ENCODE measurements around the gene SLC16A7.

The SLC16A7 gene

DNA sequence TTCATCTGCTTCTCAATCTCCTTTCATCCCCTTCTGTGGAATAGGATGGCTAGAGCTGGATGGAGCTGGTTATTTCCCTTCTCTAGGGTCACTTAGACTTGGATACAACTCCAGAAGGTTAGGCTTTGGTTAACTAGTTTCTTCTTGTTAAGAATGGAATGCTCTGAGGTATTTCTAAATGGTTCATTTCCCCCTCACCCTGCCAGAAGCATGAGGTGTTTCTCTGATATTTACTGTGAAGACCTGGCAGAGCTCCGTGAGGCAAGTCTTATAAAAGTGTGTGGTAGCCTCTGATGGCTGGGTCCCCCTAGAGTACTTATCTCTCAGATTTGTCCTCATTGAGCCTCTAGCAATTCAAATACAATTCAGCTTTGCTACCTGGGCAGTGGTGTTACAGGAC, 207.9 kb downstream of the SLC16A7 start:
- DNase-seq (ENCODE audit: insufficient read length, low spot score) (no peak), FAIRE-seq (no peak)
- TF ChIP-seq, protein P1, sequence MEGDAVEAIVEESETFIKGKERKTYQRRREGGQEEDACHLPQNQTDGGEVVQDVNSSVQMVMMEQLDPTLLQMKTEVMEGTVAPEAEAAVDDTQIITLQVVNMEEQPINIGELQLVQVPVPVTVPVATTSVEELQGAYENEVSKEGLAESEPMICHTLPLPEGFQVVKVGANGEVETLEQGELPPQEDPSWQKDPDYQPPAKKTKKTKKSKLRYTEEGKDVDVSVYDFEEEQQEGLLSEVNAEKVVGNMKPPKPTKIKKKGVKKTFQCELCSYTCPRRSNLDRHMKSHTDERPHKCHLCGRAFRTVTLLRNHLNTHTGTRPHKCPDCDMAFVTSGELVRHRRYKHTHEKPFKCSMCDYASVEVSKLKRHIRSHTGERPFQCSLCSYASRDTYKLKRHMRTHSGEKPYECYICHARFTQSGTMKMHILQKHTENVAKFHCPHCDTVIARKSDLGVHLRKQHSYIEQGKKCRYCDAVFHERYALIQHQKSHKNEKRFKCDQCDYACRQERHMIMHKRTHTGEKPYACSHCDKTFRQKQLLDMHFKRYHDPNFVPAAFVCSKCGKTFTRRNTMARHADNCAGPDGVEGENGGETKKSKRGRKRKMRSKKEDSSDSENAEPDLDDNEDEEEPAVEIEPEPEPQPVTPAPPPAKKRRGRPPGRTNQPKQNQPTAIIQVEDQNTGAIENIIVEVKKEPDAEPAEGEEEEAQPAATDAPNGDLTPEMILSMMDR (IDR thresholded peaks at IDR 0.05; ENCODE audit: insufficient read depth, missing control alignments) = no peak

DNA sequence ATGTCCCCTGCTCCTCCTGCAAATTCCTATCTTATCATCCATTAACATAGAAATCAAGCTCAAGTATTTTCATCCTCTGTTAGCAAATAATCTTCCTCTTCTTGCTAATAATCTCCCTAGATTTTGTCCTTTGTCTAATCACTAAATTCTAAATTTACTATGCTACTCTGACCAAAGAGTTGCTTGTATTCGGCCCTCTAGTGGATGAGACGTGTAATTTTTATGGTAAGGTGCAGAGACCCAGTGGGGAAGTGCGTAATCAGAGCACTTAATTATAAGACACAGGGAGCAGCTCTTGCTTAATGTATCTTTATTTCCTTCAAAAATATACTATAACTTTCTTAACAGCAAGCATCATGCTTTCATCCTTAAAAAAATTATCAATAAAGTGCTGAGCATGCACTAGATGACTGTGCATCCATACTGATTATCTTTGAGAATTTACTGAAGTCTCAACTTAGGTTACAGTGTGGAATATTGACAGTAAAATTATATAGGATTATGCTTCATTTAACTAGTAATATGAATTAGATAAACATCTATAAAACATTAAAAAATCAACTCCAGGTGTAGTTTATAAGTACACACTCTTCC, 212.6 kb downstream of the SLC16A7 start:
- FAIRE-seq = no peak
- DNase-seq (ENCODE audit: insufficient read length, low spot score) = no peak

DNA sequence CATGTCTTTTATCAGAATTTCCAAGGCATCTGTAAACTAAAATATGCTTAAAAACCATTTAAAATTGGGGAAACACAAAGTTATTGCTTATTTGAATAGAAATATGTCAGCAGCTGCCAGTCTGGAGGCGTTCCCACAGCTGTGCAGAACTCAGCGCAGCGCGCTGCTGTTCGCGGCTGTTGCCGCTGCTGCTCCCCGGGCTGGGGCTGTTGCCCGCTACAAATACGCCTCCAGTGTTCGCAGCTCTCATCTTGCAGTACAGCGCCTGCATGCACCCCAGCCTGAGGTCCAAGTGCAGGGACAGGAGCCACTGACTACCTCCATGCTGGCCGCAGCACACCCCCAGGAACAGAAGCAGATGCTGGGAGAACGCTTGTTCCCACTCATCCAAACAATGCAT, 216.2 kb downstream of the SLC16A7 start:
- TF ChIP-seq, protein P1 (IDR thresholded peaks at IDR 0.05; ENCODE audit: insufficient read depth, missing control alignments) = no peak
- no peak for DNase-seq (ENCODE audit: insufficient read length, low spot score)
- no peak for FAIRE-seq

More for the DNA sequence above, 212.6 kb downstream of the SLC16A7 start:
- TF ChIP-seq, protein P1 (IDR thresholded peaks at IDR 0.05; ENCODE audit: insufficient read depth, missing control alignments) = peak; percentile 67

DNA sequence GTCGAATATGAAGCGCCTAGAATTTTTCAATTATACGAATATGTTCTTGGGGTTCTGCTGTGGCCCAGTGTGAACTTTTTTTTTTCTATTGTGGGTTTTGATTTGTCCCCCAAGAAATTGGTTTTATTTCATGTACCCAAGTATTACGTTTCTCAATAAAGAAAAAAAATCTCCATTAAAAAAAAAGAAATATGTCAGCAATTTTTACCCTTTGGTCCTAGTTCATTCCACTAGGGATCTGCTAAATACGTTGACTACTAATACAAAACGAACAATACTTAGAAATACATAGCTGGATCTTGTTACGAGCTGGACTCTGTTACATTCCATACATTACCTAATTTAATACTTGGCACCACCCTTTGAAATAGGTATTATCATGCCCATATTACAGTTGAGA, 216.9 kb downstream of the SLC16A7 start:
- DNase-seq (ENCODE audit: insufficient read length, low spot score) (no peak), FAIRE-seq (no peak)
- TF ChIP-seq, protein P1 (IDR thresholded peaks at IDR 0.05; ENCODE audit: insufficient read depth, missing control alignments) = no peak

GRCh38 chr12:59820594-59821011, 224.8 kb downstream of the SLC16A7 start:
- DNase-seq (ENCODE audit: insufficient read length, low spot score) (no peak), FAIRE-seq (no peak)
- TF ChIP-seq, protein P1 (IDR thresholded peaks at IDR 0.05; ENCODE audit: insufficient read depth, missing control alignments) = no peak

DNA sequence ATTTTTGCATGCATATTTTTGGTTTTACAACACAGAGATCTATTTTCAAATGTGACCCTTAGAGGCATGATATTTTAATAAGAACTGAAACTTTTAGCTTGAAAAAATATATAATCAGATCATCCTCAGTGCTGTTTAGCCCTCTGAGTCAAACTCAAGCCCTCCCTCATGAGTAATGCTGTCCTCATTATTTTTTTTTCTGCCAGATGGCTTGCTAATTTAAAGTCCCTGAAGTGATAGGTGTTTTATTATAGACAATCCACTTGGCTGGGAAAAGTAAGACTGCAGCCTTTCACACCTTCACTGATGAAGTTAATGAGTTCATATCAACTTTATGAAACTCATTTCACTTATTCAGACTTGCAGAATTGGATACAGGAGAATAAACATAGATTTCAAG, 227.7 kb downstream of the SLC16A7 start:
- TF ChIP-seq, protein P1 (IDR thresholded peaks at IDR 0.05; ENCODE audit: insufficient read depth, missing control alignments) = no peak
- DNase-seq (ENCODE audit: insufficient read length, low spot score) (no peak), FAIRE-seq (no peak)

GRCh38 chr12:59827767-59828166, 231.9 kb downstream of the SLC16A7 start:
- FAIRE-seq = no peak
- DNase-seq (ENCODE audit: insufficient read length, low spot score) = no peak
- TF ChIP-seq, protein P1 (IDR thresholded peaks at IDR 0.05; ENCODE audit: insufficient read depth, missing control alignments) = no peak
